ENCODE measurements around the gene ARPC2.

Gene ARPC2

GRCh38 chr2:218192902-218193430 is 24.0 kb upstream of the ARPC2 start:
- TF ChIP-seq, protein P1, sequence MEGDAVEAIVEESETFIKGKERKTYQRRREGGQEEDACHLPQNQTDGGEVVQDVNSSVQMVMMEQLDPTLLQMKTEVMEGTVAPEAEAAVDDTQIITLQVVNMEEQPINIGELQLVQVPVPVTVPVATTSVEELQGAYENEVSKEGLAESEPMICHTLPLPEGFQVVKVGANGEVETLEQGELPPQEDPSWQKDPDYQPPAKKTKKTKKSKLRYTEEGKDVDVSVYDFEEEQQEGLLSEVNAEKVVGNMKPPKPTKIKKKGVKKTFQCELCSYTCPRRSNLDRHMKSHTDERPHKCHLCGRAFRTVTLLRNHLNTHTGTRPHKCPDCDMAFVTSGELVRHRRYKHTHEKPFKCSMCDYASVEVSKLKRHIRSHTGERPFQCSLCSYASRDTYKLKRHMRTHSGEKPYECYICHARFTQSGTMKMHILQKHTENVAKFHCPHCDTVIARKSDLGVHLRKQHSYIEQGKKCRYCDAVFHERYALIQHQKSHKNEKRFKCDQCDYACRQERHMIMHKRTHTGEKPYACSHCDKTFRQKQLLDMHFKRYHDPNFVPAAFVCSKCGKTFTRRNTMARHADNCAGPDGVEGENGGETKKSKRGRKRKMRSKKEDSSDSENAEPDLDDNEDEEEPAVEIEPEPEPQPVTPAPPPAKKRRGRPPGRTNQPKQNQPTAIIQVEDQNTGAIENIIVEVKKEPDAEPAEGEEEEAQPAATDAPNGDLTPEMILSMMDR (conservative IDR thresholded peaks at IDR 0.05; ENCODE audit: low read depth, low read length) = no peak
- no peak for DNase-seq (ENCODE audit: low read depth)
- no peak overlapping the region for H3K4me3 ChIP-seq (ENCODE audit: low read depth, low read length)

DNA sequence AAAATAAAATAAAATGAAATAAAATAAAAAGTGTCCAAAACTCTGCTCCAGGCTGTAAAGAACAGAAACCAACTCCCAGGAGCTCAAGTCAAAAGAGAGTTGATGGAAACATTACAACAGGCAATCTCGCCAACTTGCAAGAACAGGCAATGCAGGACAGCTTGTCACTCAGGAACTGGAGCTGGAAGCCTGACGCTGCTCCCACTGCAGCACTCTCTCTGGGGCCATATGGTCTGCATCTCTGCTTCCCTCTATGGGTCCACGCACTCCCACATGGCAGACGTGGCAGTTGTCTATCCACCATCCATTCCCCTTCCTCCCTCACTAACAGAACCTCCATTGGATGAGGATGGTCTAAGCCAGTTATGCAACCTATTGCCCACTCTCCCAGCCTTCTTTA is 23.3 kb upstream of the ARPC2 start:
- DNase-seq (ENCODE audit: low read depth) = no peak
- H3K4me3 ChIP-seq (ENCODE audit: low read depth, low read length) = no peak overlapping the region
- TF ChIP-seq, protein P1 (conservative IDR thresholded peaks at IDR 0.05; ENCODE audit: low read depth, low read length) = no peak

DNA sequence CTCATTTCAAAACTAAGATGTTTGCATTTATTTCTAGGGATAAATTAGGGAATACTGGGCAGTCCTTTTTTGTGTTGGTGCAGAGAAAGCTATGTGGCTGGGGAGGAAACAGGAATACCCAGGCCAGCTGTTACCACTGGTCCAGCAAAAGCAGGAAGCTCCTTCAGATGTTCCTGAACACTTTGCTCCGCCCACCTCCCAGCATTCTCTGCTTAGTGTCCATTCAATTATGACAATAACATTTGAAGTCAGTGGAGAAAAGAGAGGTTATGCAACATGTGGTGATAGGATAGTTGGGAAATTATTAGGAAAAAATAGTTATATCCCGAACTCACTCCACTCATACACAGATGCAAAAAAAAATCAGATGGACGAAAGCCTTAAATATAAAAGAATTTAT is 22.1 kb upstream of the ARPC2 start:
- TF ChIP-seq, protein P1 (conservative IDR thresholded peaks at IDR 0.05; ENCODE audit: low read depth, low read length) = no peak
- DNase-seq (ENCODE audit: low read depth) = no peak
- no peak overlapping the region for H3K4me3 ChIP-seq (ENCODE audit: low read depth, low read length)

GRCh38 chr2:218196974-218197373 is 20.0 kb upstream of the ARPC2 start:
- TF ChIP-seq, protein P1 (conservative IDR thresholded peaks at IDR 0.05; ENCODE audit: low read depth, low read length) = no peak
- DNase-seq (ENCODE audit: low read depth) = no peak

DNA sequence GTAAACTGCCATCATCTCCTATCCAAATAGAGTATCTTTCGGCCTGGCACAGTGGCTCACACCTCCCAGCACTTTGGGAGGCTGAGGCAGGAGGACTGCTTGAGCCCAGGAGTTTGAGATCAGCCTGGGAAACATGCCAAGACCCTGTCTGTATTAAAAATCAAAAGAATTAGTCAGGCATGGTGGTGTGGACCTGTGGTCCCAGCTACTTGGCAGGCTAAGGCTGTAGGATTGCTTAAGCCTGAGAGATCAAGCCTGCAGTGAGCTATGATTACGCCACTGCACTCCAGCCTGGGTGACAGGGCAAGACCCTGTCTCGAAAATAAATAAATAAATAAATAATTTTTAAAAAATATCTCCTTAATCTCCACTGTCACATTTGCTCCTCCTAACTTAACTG is 14.7 kb upstream of the ARPC2 start:
- H3K4me3 ChIP-seq (ENCODE audit: low read depth, low read length) = no peak overlapping the region
- peak; percentile 35 for DNase-seq (ENCODE audit: low read depth)
- TF ChIP-seq, protein P1 (conservative IDR thresholded peaks at IDR 0.05; ENCODE audit: low read depth, low read length) = no peak

More at GRCh38 chr2:218196974-218197373, 20.0 kb upstream of the ARPC2 start:
- no peak overlapping the region for H3K4me3 ChIP-seq (ENCODE audit: low read depth, low read length)

DNA sequence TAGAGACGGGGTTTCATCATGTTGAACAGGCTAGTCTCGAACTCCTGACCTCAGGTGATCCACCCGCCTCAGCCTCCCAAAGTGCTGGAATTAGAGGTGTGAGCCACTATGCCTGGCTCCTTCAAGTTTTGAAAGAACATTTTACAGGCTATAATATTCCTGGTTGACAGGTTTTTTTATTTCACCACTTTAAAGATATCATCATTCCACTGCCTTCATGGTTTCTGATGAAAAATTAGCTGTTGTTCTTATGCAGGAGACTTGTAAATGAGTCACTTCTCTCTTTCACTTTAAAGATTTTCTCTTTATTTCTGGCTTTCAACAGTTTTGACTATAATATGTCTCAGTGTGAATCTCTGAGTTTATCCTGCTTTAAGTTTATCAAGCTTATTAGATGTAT is 7.9 kb upstream of the ARPC2 start:
- TF ChIP-seq, protein P1 (conservative IDR thresholded peaks at IDR 0.05; ENCODE audit: low read depth, low read length) = no peak
- no peak overlapping the region for H3K4me3 ChIP-seq (ENCODE audit: low read depth, low read length)

GRCh38 chr2:218214116-218214515 is 2.9 kb upstream of the ARPC2 start:
- TF ChIP-seq, protein P1 (conservative IDR thresholded peaks at IDR 0.05; ENCODE audit: low read depth, low read length) = no peak
- no peak for DNase-seq (ENCODE audit: low read depth)
- H3K4me3 ChIP-seq (ENCODE audit: low read depth, low read length) = no peak overlapping the region

More for the DNA sequence above, 7.9 kb upstream of the ARPC2 start:
- no peak for DNase-seq (ENCODE audit: low read depth)
